SK-N-SH (cell line): ENCODE measurements around the gene PIGL. TPM values are rescaled to one million over a fixed set of nuclear protein-coding genes. Genes with fewer than 3 reads are reported as not detected.
A peak's percentile ranks its signal among the peaks of the same experiment; 100 is the strongest.
"Not testable (repeated sequence)": the region's sequence is repeated elsewhere in the genome, so short reads cannot be mapped to it uniquely, and the experiment has no call there.

ENCODE experiments used
- CTCF ChIA-PET: fragments of 300-600, 350-600 bp; formaldehyde crosslinking; extraction: SDS; loops from one replicate; lab custom pipeline; 2021; lab: Yijun Ruan, JAX
- POLR2A ChIA-PET: fragments of 350-600 bp; sonication (Branson Sonifier 250); formaldehyde crosslinking; extraction: SDS; loops from one replicate; lab custom pipeline; 2020; ENCODE audit warnings: antibody characterized with exemption, inconsistent platforms; lab: Yijun Ruan, JAX
- DNase-seq: peaks from one replicate; pipeline ENCODE4 v3.0.0; 2012
- H2AFZ ChIP-seq: fragments of 200-600 bp; sonication (generic); 2 replicates; pipeline ENCODE4 v1.8.1; 2016; ENCODE audit warnings: antibody characterized with exemption, mild to moderate bottlenecking, low read depth
- H3F3A ChIP-seq: fragments of 200-600 bp; sonication (generic); replicated peaks from 2 replicates; pipeline ENCODE3; 2016; ENCODE audit warnings: antibody characterized with exemption, mild to moderate bottlenecking; ENCODE audit not compliant: insufficient read depth
- H3K27ac ChIP-seq, 2 experiments: fragments of 200-500 bp in 1 of 2; fragments of 200-600 bp in 1 of 2; sonication (Bioruptor generic) in 1 of 2; sonication (generic), shearing (Covaris generic) in 1 of 2; 2 replicates each; pipeline versions ENCODE4 v1.5.1 to v1.6.1; 2014 to 2016; ENCODE audit warnings: low read depth in 2 of 2, inconsistent platforms in 1 of 2, low read length in 1 of 2, mild to moderate bottlenecking in 1 of 2, mixed read lengths in 1 of 2
- H3K27me3 ChIP-seq: fragments of 200-600 bp; sonication (generic), shearing (Covaris generic); 2 replicates; pipeline ENCODE4 v1.6.1; 2016; ENCODE audit warnings: mixed run types; ENCODE audit not compliant: insufficient read depth
- H3K36me3 ChIP-seq, 2 experiments: fragments of 200-500 bp in 1 of 2; fragments of 200-600 bp in 1 of 2; sonication (Bioruptor generic) in 1 of 2; sonication (generic) in 1 of 2; replicated peaks in 1 of 2; 2 replicates each; pipeline versions ENCODE3 to v1.5.1; 2014 to 2016; ENCODE audit warnings: low read length in 1 of 2, mild to moderate bottlenecking in 1 of 2; ENCODE audit not compliant: insufficient read depth in 2 of 2, control insufficient read depth in 1 of 2
- H3K4me1 ChIP-seq, 2 experiments: fragments of 200-500 bp in 1 of 2; fragments of 200-600 bp in 1 of 2; sonication (Bioruptor generic) in 1 of 2; sonication (generic), shearing (Covaris generic) in 1 of 2; 2 replicates each; pipeline versions ENCODE4 v1.5.1 to v1.6.1; 2014 to 2016; ENCODE audit warnings: low read depth in 1 of 2, low read length in 1 of 2, mixed run types in 1 of 2; ENCODE audit not compliant: insufficient read depth in 2 of 2, control insufficient read depth in 1 of 2
- H3K4me2 ChIP-seq: fragments of 200-600 bp; sonication (generic), shearing (Covaris generic); 2 replicates; pipeline ENCODE4 v1.6.1; 2017; ENCODE audit warnings: mixed run types
- H3K4me3 ChIP-seq, 2 experiments: fragments of 200-500 bp in 1 of 2; fragments of 200-600 bp in 1 of 2; sonication (Bioruptor generic) in 1 of 2; sonication (generic), shearing (Covaris generic) in 1 of 2; 2 replicates each; pipeline versions ENCODE4 v1.5.1 to v1.8.1; 2014 to 2016; ENCODE audit warnings: low read depth in 2 of 2, inconsistent platforms in 1 of 2, low read length in 1 of 2, mild to moderate bottlenecking in 1 of 2, mixed read lengths in 1 of 2, moderate library complexity in 1 of 2
- H3K79me2 ChIP-seq: fragments of 200-600 bp; sonication (generic); 2 replicates; pipeline ENCODE4 v1.8.1; 2017; ENCODE audit warnings: mild to moderate bottlenecking; ENCODE audit not compliant: insufficient read depth
- H3K9ac ChIP-seq: fragments of 200-600 bp; sonication (generic); 2 replicates; pipeline ENCODE4 v1.6.1; 2017; ENCODE audit warnings: mixed run types
- H3K9me2 ChIP-seq: fragments of 200-600 bp; sonication (generic); 2 replicates; pipeline ENCODE4 v1.6.1; 2017; ENCODE audit warnings: mixed run types
- H3K9me3 ChIP-seq: fragments of 200-600 bp; sonication (generic); 2 replicates; pipeline ENCODE4 v1.6.1; 2017; ENCODE audit warnings: mixed run types, mild to moderate bottlenecking, moderate library complexity
- H4K20me1 ChIP-seq: fragments of 200-600 bp; sonication (generic); 2 replicates; pipeline ENCODE4 v1.6.1; 2017; ENCODE audit warnings: mild to moderate bottlenecking, mixed run types; ENCODE audit not compliant: insufficient read depth
- MEF2A ChIP-seq: IDR thresholded peaks from 2 replicates; pipeline ENCODE4 v1.4.0; 2012; ENCODE audit warnings: low read depth, borderline replicate concordance
- RAD21 ChIP-seq: IDR thresholded peaks from 2 replicates; pipeline ENCODE4 v1.6.1; 2012; ENCODE audit warnings: mild to moderate bottlenecking, low read length
- RXRA ChIP-seq: IDR thresholded peaks from 2 replicates; pipeline ENCODE4 v1.4.0; 2012; ENCODE audit warnings: low read depth, mild to moderate bottlenecking, borderline replicate concordance
- SMC3 ChIP-seq: IDR thresholded peaks from 2 replicates; pipeline ENCODE4 v1.6.1; 2012; ENCODE audit warnings: low read depth, low read length, improper control_type of control experiment
- WGBS: methylation state at CpG from one replicate; pipeline ENCODE4 v1.1.6; 2017; ENCODE audit warnings: low lambda C conversion rate; 5-methylcytosine and 5-hydroxymethylcytosine counted together
- polyA plus RNA-seq, 3 experiments: library from polyadenylated mRNA; depleted of rRNA; stranded (reverse); fragments of >200 nt; gene quantifications; 2 replicates each; pipeline ENCODE4 v1.2.3, GENCODE V29; 2012
- TF ChIP-seq, protein P1 (sequence below): IDR thresholded peaks from 2 replicates; pipeline ENCODE4 v1.4.0; 2012; ENCODE audit warnings: low read depth
- TF ChIP-seq, protein P2 (sequence below): fragments of 200-600 bp; sonication (generic); IDR thresholded peaks from 2 replicates; pipeline ENCODE4 v1.6.1; 2017; ENCODE audit warnings: antibody characterized with exemption, mild to moderate bottlenecking, moderate library complexity

Gene PIGL
- polyA plus RNA-seq, 1 of the 3 experiments (the other 2 are of a cell fraction): 34.0 TPM

DNA sequence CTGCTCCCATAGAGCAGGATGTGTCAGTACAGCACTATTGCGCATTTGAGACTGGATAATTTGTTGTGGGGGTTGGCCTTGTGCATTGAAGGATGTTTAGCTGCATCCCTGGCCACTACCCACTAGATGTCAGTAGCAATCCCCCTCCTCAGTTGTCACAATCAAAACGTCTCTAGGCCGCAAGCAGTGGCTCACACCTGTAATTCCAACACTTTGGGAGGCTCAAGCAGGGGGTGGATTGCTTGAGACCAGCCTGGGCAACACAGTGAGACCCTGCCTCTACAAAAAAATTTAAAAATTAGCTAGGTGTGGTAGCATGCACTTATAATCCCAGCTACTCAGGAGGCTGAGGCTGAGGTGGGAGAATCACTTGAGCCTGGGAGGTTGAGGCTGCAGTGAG lies 87.8 kb downstream of the PIGL start:
- no peak overlapping the region for H3K27ac ChIP-seq
- no peaks in the 10 kb centered on the region for H3K9me3 ChIP-seq
- H3K9me2 ChIP-seq: no peaks in the 10 kb centered on the region
- H3K27me3 ChIP-seq: no peaks in the 10 kb centered on the region
- POLR2A ChIA-PET: no interaction called here
- no peak overlapping the region for H3K4me2 ChIP-seq
- no peak overlapping the region; a peak in 1 of 4 replicates for H3K4me3 ChIP-seq
- CTCF ChIA-PET: interaction anchor here (0.8 to 3.1 kb wide), 11 partner anchors 9 to 46 kb away, joined by 3 to 12 read pairs (median 5); no protein-coding TSS in a partner anchor
- H3F3A ChIP-seq: no peaks in the 10 kb centered on the region
- H3K4me1 ChIP-seq: no peaks in the 10 kb centered on the region; a peak in 1 of 4 replicates
- TF ChIP-seq, protein P1, sequence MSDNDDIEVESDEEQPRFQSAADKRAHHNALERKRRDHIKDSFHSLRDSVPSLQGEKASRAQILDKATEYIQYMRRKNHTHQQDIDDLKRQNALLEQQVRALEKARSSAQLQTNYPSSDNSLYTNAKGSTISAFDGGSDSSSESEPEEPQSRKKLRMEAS: no peak
- TF ChIP-seq SMC3 (peak; percentile 42), RAD21 (peak; percentile 54)
- TF ChIP-seq, protein P2, sequence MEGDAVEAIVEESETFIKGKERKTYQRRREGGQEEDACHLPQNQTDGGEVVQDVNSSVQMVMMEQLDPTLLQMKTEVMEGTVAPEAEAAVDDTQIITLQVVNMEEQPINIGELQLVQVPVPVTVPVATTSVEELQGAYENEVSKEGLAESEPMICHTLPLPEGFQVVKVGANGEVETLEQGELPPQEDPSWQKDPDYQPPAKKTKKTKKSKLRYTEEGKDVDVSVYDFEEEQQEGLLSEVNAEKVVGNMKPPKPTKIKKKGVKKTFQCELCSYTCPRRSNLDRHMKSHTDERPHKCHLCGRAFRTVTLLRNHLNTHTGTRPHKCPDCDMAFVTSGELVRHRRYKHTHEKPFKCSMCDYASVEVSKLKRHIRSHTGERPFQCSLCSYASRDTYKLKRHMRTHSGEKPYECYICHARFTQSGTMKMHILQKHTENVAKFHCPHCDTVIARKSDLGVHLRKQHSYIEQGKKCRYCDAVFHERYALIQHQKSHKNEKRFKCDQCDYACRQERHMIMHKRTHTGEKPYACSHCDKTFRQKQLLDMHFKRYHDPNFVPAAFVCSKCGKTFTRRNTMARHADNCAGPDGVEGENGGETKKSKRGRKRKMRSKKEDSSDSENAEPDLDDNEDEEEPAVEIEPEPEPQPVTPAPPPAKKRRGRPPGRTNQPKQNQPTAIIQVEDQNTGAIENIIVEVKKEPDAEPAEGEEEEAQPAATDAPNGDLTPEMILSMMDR: peak; percentile 61
- no peaks in the 10 kb centered on the region for H3K36me3 ChIP-seq
- 89% methylated on average over 1 of the region's 3 CpGs for WGBS
- DNase-seq: peak; percentile 50
- no peaks in the 10 kb centered on the region for H3K79me2 ChIP-seq
- no peak overlapping the region for H2AFZ ChIP-seq
- no peaks in the 10 kb centered on the region for H4K20me1 ChIP-seq
- H3K9ac ChIP-seq: no peak overlapping the region

DNA sequence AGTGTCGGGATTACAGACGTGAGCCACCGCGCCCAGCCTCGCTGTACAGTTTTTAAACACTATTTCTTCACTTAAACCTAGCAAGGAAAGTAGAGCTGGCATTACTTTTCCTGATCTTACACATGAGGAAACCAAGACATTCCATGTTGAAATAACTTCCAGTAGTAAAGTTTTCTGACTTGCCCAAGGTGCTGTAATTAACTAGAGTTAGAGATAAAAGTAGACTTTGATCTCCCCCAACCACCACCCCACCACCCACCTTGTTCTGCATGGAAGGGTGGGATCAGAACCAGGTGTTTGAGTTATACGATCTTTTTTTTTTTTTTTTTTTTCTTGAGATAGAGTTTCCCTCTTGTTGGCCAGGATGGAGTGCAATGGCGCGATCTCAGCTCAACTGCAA lies 89.2 kb downstream of the PIGL start:
- Histone ChIP-seq H3K4me1 (no peaks in the 10 kb centered on the region; a peak in 1 of 4 replicates), H3K9me3 (no peaks in the 10 kb centered on the region), H3K27ac (no peak overlapping the region), H3K9ac (no peak overlapping the region), H3K4me3 (no peak overlapping the region), H3K27me3 (no peaks in the 10 kb centered on the region), H3K79me2 (no peaks in the 10 kb centered on the region), H3K36me3 (no peaks in the 10 kb centered on the region), H3K4me2 (no peak overlapping the region), H4K20me1 (no peaks in the 10 kb centered on the region), H3F3A (no peaks in the 10 kb centered on the region), H2AFZ (no peak overlapping the region), H3K9me2 (no peaks in the 10 kb centered on the region)
- DNase-seq: no peak
- WGBS: 90% methylated on average over 8 of the region's 8 CpGs
- CTCF ChIA-PET: interaction anchor here (1.1 to 3.1 kb wide), 2 partner anchors 10 to 22 kb away, joined by 3 to 12 read pairs; no protein-coding TSS in a partner anchor
- no peak for TF ChIP-seq MEF2A
- no peak for TF ChIP-seq SMC3
- no peak for TF ChIP-seq RAD21
- TF ChIP-seq, protein P1: no peak
- TF ChIP-seq RXRA: no peak
- POLR2A ChIA-PET: no interaction called here

DNA sequence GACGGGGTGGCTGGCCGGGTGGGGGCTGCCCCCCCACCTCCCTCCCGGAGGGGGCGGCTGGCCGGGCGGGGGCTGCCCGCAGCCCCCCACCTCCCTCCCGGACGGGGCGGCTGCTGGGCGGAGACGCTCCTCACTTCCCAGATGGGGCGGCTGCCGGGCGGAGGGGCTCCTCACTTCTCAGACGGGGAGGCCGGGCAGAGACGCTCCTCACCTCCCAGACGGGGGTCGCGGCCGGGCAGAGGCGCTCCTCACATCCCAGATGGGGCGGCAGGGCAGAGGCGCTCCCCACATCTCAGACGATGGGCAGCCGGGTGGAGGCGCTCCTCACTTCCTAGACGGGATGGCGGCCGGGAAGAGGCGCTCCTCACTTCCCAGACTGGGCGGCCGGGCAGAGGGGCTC lies 95.1 kb downstream of the PIGL start:
- POLR2A ChIA-PET, H3K36me3 ChIP-seq, H3K27ac ChIP-seq, H3K9me2 ChIP-seq, H3K79me2 ChIP-seq, H2AFZ ChIP-seq, CTCF ChIA-PET, DNase-seq, H3K4me2 ChIP-seq, H3K4me3 ChIP-seq, H3K9ac ChIP-seq, H3K27me3 ChIP-seq, H4K20me1 ChIP-seq, H3K4me1 ChIP-seq, H3F3A ChIP-seq, H3K9me3 ChIP-seq: not testable (repeated sequence)
- 40% methylated on average over 1 of the region's 34 CpGs for WGBS
